Stimulated activated CD8-positive, alpha-beta memory T cell treated with anti-CD3 and anti-CD28 coated beads, Interleukin-4, amount 100 ng/mL, for 4 hours (primary cell): ENCODE measurements around the gene ARSG.
"Not testable (repeated sequence)": the region's sequence is repeated elsewhere in the genome, so short reads cannot be mapped to it uniquely, and the experiment has no call there.

Experiments
- DNase-seq, 2 donors: peaks; one replicate each; pipeline ENCODE4 v3.0.0-alpha.2; 2020; ENCODE audit warnings: low read depth in 2 of 2, low spot score in 1 of 2

Gene ARSG

DNA sequence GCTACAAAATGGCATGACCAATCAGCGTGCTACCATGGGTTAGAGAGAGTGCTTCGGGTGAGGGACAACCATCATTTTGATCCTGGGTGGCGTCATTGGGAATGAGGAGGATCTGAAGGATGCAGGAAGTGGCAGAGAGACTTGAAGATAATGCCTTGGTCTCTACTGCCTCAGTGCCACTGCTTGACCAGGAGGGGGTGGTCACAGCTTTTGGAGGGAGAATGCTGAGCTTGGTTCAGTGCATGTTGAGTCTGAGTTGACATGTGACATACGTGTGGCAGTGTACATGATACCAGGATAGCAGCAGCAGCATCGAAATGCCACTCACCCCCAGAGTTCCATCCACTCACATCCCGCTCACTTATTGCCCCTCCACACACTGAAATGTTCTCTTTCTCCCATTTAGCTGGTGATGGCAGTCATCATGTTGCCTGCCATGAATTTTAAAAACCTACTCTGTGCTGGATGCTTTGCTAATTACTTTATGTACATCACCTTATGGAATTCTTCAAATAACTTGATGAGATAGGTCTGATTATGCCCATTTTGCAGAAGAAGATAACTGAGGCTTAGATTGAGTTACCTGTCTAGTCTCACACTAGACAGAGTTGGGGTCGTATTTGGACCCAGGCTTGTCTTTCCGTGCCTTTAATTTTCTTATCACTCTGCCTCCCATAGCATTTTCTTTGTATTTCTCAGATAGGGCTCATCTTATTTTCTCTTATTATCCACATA lies 36.7 kb downstream of the ARSG start:
- DNase-seq, result no peak

DNA sequence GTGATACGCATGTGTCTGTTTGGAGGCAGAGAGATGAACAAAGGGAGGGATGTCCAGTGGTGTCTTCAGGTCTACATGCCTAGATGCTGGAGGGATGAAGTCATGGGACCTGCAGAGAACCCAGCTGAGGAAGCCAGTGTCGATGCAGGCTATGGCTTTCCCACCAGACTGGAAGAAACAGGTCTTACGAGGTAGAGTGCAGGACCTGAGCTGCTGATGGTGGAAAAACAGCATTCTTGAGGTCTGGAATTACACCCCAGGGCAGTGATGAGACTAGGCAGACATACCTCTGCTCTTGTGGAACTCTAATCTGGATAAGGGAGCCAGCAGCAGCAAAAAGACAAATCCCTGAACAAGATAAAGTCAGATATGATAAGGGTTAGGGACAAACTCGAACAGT lies 37.4 kb downstream of the ARSG start:
- DNase-seq, result no peak

- no peak for DNase-seq
These were observed 38.0 kb downstream of the ARSG start for GRCh38 chr17:68329331-68329730.

DNA sequence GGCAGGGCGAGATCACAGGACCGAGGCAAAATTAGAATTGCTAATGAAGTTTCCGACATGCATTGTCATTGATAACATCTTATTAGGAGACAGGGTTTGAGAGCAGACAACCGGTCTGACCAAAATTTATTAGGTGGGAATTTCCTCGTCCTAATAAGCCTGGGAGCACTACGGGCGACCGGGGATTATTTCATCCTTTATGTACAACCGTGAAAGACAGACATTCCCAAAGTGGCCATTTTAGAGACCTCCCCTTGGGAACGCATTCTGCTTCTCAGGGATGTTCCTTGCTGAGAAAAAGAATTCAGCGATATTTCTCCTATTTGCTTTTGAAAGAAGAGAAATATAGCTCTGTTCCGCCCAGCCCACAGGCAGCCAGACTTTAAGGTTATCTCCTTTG lies 40.6 kb downstream of the ARSG start:
- DNase-seq, result not testable (repeated sequence)

DNA sequence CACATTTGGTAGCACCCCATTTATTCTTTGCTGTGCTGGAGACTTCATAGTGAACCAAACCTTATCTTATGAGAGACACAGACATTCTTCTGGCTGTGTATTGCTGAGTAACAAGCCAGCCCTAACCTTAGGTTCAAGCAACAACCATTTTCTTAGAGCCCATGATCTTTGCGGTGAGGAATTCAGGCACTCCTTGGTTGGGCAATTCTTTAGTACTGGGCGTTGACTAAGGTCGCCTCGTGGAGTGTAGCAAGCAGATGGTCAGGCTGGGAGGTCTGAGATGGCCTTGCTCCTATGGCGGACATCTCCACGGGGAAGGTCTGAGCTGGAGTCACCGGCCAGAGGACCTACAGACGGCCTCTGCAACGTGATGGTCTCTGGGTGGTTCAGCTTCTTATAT lies 43.1 kb downstream of the ARSG start:
- DNase-seq, result no peak

- DNase-seq, result no peak
These were observed 50.2 kb downstream of the ARSG start for GRCh38 chr17:68341482-68341881.

- DNase-seq, result no peak
These were observed 52.7 kb downstream of the ARSG start for GRCh38 chr17:68343976-68344375.

- peak; percentile 10 to 28 for DNase-seq
These were observed 53.4 kb downstream of the ARSG start for GRCh38 chr17:68344701-68345136.

DNA sequence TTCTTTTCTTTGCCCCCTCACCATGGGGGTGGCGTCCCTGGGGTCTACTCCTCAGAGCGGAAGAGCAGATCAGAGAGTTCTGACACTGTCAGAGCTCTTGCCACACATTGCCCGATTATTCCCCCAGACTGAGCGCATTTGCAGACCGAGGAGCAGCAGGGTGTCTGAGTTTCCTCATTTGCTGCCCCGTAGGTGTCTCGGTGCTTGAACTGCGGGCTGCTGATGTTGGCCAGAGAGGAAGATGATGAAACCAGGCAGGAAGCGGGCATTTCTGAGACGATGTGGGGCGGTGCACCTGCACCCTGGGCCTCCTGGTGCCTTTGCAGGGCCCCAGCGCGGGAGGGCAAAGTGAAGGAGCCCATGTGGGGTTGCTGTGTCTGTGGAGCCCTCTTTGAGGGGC lies 55.2 kb downstream of the ARSG start:
- DNase-seq, result peak; percentile 30 to 40

GRCh38 chr17:68347380-68347779 lies 56.1 kb downstream of the ARSG start:
- DNase-seq, result no peak

DNA sequence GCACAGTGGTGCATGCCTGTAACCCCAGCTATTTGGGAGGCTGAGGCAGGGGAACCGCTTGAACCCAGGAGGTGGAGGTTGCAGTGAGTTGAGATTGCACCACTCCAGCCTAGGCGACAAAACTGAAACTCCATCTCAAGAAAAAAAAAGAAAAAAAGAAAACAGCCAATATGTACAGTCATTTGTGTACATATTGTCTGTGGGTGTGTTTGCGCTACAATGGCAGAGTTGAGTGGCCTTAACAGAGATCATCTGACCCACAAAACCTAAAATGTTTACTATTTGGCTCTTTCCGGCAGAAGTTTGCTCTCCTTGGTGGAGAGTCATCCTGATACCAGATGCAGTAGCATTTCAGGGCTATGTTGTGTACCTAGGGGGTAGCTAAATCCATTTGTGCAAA lies 57.9 kb downstream of the ARSG start:
- DNase-seq, result no peak

DNA sequence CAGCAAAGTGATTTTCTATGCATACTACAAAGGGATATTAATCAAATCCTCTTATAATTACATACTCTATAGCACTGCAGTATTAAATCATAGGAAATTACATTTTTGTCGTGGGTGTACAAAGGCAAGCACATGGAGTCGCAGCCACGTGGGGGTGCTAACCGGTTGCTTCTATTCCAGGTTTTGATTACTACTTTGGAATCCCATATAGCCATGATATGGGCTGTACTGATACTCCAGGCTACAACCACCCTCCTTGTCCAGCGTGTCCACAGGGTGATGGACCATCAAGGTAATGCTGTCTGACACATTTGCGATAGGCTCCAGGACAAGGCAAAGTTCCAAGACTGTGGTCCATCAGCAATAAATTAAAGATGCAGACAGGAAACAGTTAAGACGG lies 60.1 kb downstream of the ARSG start:
- no peak for DNase-seq

GRCh38 chr17:68352041-68352440 lies 60.7 kb downstream of the ARSG start:
- DNase-seq, result no peak

DNA sequence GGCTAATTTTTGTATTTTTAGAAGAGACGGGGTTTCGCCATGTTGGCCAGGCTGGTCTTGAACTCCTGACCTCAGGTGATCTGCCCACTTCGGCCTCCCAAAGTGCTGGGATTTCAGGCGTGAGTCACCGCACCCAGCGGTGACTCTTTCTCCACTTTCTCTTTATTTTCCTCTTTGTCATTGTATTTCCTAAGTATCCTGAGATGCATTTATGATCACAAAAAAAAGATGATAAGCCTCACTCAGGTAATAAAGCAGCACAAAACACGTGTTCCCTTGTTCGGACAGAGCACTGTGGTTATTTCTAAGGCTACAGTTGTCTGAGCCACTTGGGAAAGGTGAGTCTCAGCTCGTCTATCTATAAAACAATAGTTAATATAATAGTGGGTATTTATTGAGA lies 61.4 kb downstream of the ARSG start:
- DNase-seq, result not testable (repeated sequence)

DNA sequence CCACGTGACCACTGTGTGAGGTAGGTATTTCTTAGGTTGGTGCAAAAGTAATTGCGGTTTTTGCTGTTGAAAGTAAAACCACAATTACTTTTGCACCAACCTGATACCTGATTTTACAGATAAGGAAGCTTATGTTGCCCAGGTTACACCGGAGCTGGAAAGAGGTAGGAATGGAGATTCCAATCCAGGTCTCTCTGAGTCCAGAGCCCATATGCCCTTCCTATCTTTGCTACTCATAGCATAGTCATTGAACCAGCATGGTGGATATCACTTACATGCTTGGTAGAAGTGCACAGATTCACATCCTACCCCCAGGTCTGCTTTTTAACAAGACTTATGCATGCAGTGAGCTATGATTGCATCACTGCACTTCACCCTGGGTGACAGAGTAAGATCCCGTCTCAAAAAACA lies 61.8 kb downstream of the ARSG start:
- DNase-seq, result no peak

DNA sequence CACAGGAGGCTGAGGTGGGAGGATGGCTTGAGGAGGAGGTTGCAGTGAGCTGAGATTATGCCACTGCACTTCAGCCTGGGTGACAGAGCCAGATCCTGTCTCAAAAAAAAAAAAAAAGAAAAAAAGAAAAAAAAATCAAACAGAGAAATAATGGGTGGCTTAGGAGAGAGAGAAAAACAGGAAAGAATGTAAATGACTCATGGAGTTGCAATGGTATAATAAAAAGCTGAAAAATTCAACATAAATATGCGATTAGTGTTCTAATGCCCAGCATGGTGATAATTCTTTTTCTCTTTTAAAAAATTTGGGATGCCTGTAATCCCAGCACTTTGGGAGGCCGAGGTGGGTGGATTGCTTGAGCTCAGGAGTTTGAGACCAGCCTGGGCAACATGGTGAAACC lies 63.0 kb downstream of the ARSG start:
- DNase-seq, result not testable (repeated sequence)

DNA sequence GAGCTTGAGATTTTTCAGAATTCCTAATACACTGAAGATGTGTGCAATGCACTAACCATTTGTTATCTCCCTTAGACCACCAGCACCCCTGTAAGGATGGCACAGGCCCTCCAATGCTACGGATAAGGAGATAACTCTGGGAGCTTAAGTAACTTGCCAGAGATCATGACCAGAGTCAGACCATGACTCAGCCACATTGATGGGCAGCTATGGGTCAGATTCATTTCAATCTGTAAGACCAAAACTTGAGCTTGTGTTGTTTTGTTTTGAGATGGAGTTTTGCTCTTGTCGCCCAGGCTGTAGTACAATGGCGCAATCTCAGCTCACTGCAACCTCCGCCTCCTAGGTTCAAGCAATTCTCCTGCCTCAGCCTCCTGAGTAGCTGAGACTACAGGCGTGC lies 63.8 kb downstream of the ARSG start:
- DNase-seq, result not testable (repeated sequence)

- DNase-seq, result peak; percentile 6 to 38
These were observed 65.2 kb downstream of the ARSG start for GRCh38 chr17:68356520-68356919.

GRCh38 chr17:68356949-68357455 lies 65.7 kb downstream of the ARSG start:
- no peak for DNase-seq

DNA sequence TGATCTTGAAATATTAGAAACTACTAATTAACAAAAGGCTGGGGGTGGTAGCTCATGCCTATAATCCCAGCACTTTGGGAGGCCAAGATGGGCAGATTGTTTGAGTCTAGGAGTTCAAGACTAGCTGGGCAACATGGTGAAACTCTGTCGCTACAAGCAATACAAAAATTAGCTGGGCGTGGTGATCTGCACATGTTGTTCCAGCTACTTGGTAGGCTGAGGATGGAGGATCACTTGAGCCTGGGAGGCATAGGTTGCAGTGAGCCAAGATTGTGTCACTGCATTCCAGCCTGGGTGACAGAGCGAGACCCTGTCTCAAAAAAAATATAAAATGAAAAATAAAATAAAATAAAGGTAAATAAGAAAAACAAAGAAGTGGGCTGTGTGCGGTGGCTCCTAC lies 66.6 kb downstream of the ARSG start:
- DNase-seq, result no peak

DNA sequence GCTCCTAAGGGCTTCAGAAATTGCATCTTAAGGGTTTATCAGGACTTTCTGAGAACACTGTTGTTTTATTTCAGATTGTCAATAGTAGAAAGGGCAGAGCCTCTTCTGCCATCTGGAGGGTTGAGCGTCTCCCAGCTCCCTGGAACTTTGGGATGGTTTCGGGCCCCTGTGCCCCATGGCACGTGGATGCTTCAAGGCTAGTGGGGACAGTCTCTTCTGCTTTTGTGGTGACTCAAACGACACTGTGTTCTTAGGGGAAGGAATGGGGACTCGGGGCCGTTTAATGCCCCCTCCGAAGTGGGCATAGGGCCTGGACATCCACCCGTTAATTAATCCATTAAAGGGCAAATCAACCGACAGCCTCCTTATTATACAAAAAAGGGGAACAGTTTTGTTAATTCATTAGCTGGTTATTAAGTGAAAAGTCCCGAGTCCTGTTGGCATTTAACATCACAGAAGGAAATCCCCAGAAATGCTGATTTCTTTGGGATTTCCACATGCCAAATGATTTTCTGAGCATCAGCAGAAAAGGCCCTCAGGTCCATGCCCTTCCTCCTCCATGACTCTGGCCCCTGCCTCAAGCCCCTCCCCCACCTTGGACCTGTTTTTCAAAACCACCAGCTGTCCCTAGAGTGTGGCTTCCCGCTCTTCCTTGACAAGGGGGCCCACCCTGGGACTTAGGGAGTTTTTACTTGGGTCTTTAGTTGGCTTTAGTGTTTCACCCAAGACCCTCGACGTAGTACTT lies 68.7 kb downstream of the ARSG start:
- DNase-seq, result no peak

GRCh38 chr17:68365469-68365868 lies 74.2 kb downstream of the ARSG start:
- no peak for DNase-seq
